ENCODE results near the gene TRIP13.

Gene TRIP13

DNA sequence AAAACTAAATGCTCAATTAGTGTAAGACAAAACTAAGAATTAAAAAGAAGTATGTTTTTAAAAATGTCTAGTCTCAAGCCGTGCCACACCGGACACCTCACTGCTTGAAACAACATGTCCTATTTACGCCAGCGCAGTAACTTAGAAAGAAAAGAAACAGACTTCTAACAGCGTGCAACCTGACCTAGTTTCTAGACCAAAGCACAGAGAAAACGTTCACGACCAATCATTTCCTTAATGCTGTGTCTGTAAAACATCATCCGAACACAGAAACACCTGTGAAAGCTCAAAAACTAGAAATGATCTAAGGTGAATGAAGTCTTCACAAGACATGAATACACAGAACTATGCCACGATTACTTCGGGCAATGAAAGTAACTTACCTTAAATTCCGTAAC is 4.0 kb upstream of the TRIP13 start:
- H3K4me2 ChIP-seq (ENCODE audit: low read length), result no peak overlapping the region
- no peaks in the 10 kb centered on the region for H3K27me3 ChIP-seq (ENCODE audit: control insufficient read depth, insufficient read depth, low read length)
- H3K9me3 ChIP-seq (replicated peaks; ENCODE audit: low read length), result no peaks in the 10 kb centered on the region
- no peak overlapping the region for H3K4me3 ChIP-seq (ENCODE audit: low read length)
- H3K36me3 ChIP-seq (ENCODE audit: insufficient read depth, low read length), result peaks cover 73% of the 10 kb centered on the region
- peaks cover 14% of the 10 kb centered on the region for H3K4me1 ChIP-seq (ENCODE audit: control insufficient read depth, insufficient read depth, low read length)
- H3K9ac ChIP-seq (ENCODE audit: low read depth, low read length), result no peak overlapping the region

DNA sequence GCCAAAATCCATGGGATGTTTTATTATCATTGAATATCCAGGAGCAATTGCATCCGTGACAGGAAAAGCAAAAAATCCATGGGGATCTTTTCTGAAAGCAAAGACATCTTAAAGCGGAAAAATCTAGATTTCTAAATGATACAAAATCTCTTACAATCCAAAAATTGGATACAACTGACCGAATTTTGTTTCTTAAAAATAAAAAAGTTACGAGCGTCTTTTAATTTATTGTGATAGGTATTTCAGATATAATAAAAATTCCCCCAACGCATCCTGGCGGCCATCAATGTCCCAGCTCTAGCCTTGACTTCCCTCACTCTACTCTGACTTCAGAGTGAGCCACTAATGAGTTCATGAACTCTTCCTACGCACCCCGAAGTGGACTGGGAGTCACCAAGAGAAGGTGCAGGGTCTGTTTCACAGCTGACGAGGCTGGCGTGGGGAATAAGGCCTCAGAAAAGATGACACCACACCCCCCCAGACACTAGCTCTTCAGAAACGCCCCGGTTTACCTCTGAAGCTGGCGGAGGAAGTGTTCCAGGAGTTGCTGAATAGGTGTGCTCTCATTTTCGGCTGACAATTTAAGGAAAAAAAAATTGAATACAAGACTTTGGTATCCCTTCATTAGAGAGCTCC is 3.5 kb upstream of the TRIP13 start:
- Histone ChIP-seq H3K4me3 (ENCODE audit: low read length) (no peak overlapping the region), H3K27me3 (ENCODE audit: control insufficient read depth, insufficient read depth, low read length) (no peaks in the 10 kb centered on the region), H3K4me2 (ENCODE audit: low read length) (no peak overlapping the region), H3K9ac (ENCODE audit: low read depth, low read length) (no peak overlapping the region), H3K9me3 (replicated peaks; ENCODE audit: low read length) (no peaks in the 10 kb centered on the region), H3K36me3 (ENCODE audit: insufficient read depth, low read length) (peaks cover 67% of the 10 kb centered on the region), H3K4me1 (ENCODE audit: control insufficient read depth, insufficient read depth, low read length) (peaks cover 14% of the 10 kb centered on the region)

DNA sequence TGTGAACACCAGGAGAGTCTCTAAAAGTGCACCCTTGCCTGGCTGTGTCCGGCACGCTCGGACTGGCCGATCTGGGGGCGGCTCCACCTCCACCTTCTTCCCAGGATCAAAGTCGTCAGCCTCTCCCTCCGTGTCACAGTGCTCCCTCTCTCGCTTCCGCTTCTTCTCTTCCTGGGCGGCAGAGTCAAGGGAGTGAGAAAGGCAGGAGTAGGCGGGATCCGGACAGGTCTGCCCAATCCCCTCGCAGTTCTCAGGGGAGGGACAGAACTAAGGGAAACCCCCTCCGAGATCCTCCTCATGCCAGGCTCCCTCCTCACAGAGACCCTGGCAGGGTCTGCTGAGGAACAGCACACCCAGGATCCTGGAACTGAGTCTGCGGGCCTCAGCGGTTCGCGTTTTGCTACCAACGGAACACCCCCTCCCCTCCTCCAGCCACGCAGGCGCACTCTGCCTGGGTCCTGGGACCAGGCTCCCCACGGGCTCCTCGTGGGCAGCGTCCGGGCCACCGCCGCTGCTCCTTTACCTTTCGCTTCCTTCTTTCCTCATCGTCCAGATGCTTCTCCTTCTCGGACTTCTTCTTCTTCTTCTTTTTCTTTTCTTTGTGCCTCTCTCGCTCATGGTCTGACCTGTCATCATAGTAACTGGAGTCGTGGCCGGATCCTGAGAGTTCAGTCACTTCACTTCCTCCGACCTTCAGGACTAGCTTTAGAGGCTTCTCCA is 1.4 kb upstream of the TRIP13 start:
- H3K4me2 ChIP-seq (ENCODE audit: low read length), result peak overlapping the region; percentile 100
- peak overlapping the region; percentile 99 for H3K9ac ChIP-seq (ENCODE audit: low read depth, low read length)
- H3K36me3 ChIP-seq (ENCODE audit: insufficient read depth, low read length), result peaks cover 52% of the 10 kb centered on the region
- H3K9me3 ChIP-seq (replicated peaks; ENCODE audit: low read length), result no peaks in the 10 kb centered on the region
- H3K4me3 ChIP-seq (ENCODE audit: low read length), result peak overlapping the region; percentile 92
- H3K4me1 ChIP-seq (ENCODE audit: control insufficient read depth, insufficient read depth, low read length), result peaks cover 14% of the 10 kb centered on the region
- H3K27me3 ChIP-seq (ENCODE audit: control insufficient read depth, insufficient read depth, low read length), result no peaks in the 10 kb centered on the region

DNA sequence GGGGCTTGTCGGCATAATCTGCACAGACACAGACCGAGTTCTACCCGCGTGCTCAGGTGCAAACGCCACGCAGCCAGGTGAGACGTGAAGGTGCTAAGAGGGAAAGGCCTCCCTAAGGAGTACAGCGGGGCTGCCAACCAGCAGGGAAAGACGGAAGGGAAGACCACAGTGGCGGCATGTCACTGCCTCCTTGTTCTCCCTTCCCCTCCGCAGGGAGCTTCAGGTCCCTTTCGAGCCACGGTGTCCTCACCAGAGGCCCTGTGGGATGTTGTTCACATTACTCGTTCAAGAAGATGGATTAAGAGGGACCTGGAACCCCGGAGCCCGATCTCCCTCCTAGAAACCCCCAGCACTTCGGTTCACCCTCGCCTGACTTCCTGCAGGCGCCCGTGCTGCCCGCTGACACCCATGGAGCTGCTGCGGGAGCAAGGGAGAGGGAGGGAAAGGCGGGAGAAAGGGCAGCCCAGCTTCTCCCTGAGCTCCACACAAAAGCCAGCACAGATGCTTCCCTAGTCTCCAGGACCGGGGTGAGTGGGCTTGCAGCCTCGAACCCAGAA is 769 bp upstream of the TRIP13 start:
- H3K4me2 ChIP-seq (ENCODE audit: low read length), result peak overlapping the region; percentile 100
- H3K9ac ChIP-seq (ENCODE audit: low read depth, low read length), result peak overlapping the region; percentile 99
- peaks cover 51% of the 10 kb centered on the region for H3K36me3 ChIP-seq (ENCODE audit: insufficient read depth, low read length)
- peaks cover 14% of the 10 kb centered on the region for H3K4me1 ChIP-seq (ENCODE audit: control insufficient read depth, insufficient read depth, low read length)
- no peaks in the 10 kb centered on the region for H3K27me3 ChIP-seq (ENCODE audit: control insufficient read depth, insufficient read depth, low read length)
- peak overlapping the region; percentile 92 for H3K4me3 ChIP-seq (ENCODE audit: low read length)
- no peaks in the 10 kb centered on the region for H3K9me3 ChIP-seq (replicated peaks; ENCODE audit: low read length)

DNA sequence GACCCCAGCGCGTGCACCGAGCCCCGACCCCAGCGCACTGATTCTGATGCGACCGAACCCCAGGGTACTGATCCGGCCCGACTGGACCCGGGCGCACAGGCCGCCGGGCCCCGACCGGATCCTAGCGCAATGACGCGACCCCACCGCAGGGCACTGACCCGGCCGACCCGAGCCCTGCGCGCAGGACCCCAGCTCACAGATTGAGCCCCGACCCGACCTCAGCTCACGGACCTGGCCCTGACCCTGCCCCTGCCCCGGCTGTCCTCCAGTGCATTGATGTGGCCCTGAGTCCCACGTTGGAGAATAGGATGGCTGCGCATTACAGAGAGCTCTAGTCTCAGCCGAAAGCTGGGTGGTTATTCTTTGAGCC is 438 bp downstream of the TRIP13 start:
- peaks cover 41% of the 10 kb centered on the region for H3K36me3 ChIP-seq (ENCODE audit: insufficient read depth, low read length)
- no peaks in the 10 kb centered on the region for H3K9me3 ChIP-seq (replicated peaks; ENCODE audit: low read length)
- H3K4me3 ChIP-seq (ENCODE audit: low read length), result peak overlapping the region; percentile 92
- no peaks in the 10 kb centered on the region for H3K27me3 ChIP-seq (ENCODE audit: control insufficient read depth, insufficient read depth, low read length)
- peak overlapping the region; percentile 100 for H3K4me2 ChIP-seq (ENCODE audit: low read length)
- H3K9ac ChIP-seq (ENCODE audit: low read depth, low read length), result peak overlapping the region; percentile 99
- H3K4me1 ChIP-seq (ENCODE audit: control insufficient read depth, insufficient read depth, low read length), result peaks cover 14% of the 10 kb centered on the region

DNA sequence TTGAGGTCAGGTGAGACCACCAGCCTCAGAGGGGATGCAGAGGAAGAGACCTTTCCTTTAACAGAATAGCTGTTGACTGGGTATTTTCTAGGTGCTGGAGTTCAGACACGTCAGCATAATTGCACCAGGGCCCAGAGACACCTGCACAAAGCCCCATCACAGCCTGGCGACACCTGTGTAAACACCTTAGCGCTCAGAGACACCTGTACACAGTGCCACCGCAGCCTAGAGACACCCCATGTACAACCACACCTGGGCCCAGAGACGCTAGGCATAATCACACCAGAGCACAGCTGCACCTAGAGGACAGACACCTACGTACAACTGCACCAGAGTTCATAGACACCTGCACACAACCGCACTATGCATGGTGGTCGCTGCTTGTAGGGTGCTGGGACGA is 1.0 kb downstream of the TRIP13 start:
- H3K9me3 ChIP-seq (replicated peaks; ENCODE audit: low read length), result no peaks in the 10 kb centered on the region
- H3K4me2 ChIP-seq (ENCODE audit: low read length), result peak overlapping the region; percentile 100
- H3K4me1 ChIP-seq (ENCODE audit: control insufficient read depth, insufficient read depth, low read length), result peaks cover 14% of the 10 kb centered on the region
- H3K4me3 ChIP-seq (ENCODE audit: low read length), result peak overlapping the region; percentile 92
- peaks cover 35% of the 10 kb centered on the region for H3K36me3 ChIP-seq (ENCODE audit: insufficient read depth, low read length)
- no peaks in the 10 kb centered on the region for H3K27me3 ChIP-seq (ENCODE audit: control insufficient read depth, insufficient read depth, low read length)
- H3K9ac ChIP-seq (ENCODE audit: low read depth, low read length), result peak overlapping the region; percentile 99

DNA sequence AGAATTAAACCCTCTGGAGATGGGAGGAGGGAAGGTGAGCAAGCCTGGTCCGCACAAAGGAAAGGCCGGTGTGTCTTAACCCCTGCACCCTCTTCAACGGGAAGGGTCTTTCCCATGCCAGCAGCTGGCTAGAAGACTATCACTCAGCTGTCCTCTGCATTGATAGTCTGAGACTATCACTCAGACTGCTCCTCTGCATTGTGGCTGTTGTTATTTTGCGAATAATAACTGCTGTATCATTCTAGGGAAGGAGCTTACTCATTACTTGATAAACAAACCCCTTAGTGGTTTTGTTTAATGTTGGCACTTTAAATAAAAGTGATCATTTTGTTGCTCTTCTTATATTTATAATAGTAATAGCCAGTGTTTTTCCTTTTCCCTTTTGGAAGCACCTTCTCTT is 8.1 kb downstream of the TRIP13 start:
- peaks cover 10% of the 10 kb centered on the region for H3K36me3 ChIP-seq (ENCODE audit: insufficient read depth, low read length)
- no peak overlapping the region for H3K9ac ChIP-seq (ENCODE audit: low read depth, low read length)
- H3K4me2 ChIP-seq (ENCODE audit: low read length), result no peak overlapping the region

DNA sequence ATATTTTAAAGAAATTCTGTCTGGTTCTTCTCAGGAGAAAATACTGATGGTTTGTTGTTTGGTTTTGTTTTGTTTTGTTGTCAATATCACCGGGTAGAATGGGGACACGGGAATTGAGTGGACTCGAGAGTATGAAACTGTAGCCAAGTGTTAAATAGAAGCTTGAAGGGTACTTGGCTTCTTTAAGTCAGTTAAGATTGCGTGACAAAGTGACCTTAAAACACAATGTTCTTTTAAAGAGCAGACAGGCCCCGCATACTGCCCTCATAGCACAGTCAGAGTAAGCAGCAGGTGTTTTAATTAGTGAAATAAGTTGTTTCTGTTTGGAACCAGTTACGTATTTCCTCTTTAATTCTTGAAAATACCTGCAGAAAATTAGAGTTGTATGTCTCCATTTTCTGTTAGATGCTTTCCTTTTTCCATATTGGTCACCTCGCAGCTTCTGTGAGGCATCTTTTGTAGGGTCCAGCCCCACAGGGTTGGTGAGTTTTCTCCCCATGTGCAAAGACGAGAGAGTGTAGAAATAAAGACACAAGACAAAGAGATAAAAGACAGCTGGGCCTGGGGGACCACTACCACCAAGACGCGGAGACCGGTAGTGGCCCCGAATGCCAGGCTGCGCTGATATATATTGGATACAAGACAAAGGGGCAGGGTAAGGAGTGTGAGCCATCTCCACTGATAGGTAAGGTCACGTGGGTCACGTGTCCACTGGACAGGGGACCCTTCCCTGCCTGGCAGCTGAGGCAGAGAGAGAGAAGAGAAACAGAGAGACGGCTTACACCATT is 9.6 kb downstream of the TRIP13 start:
- Histone ChIP-seq H3K9me3 (replicated peaks; ENCODE audit: low read length) (no peaks in the 10 kb centered on the region), H3K9ac (ENCODE audit: low read depth, low read length) (no peak overlapping the region), H3K4me1 (ENCODE audit: control insufficient read depth, insufficient read depth, low read length) (no peaks in the 10 kb centered on the region), H3K27me3 (ENCODE audit: control insufficient read depth, insufficient read depth, low read length) (no peaks in the 10 kb centered on the region), H3K36me3 (ENCODE audit: insufficient read depth, low read length) (peaks cover 4% of the 10 kb centered on the region), H3K4me2 (ENCODE audit: low read length) (no peak overlapping the region), H3K4me3 (ENCODE audit: low read length) (no peak overlapping the region)

More for the DNA sequence above, 8.1 kb downstream of the TRIP13 start:
- H3K4me1 ChIP-seq (ENCODE audit: control insufficient read depth, insufficient read depth, low read length), result no peaks in the 10 kb centered on the region
- H3K27me3 ChIP-seq (ENCODE audit: control insufficient read depth, insufficient read depth, low read length), result no peaks in the 10 kb centered on the region
- no peaks in the 10 kb centered on the region for H3K9me3 ChIP-seq (replicated peaks; ENCODE audit: low read length)
- no peak overlapping the region for H3K4me3 ChIP-seq (ENCODE audit: low read length)

DNA sequence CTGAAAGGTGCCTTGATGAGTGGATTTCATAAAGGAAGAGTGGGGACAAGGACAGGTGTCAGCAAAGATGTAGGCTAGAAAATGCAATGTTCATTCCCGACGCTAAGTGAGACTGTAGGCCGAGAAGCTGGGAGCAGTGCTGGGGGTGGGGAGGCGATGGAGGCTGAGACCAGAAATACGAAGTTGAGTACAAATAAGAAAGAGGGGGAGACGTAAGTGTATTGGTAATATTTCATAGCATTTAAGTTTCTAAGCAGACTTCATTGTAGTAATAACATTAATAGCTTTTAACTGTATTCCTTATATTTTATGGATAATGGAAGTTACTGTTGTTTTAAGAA is 11.0 kb downstream of the TRIP13 start:
- Histone ChIP-seq H3K9ac (ENCODE audit: low read depth, low read length) (no peak overlapping the region), H3K9me3 (replicated peaks; ENCODE audit: low read length) (no peaks in the 10 kb centered on the region), H3K36me3 (ENCODE audit: insufficient read depth, low read length) (peaks cover 15% of the 10 kb centered on the region), H3K4me1 (ENCODE audit: control insufficient read depth, insufficient read depth, low read length) (no peaks in the 10 kb centered on the region), H3K4me3 (ENCODE audit: low read length) (no peak overlapping the region), H3K4me2 (ENCODE audit: low read length) (no peak overlapping the region), H3K27me3 (ENCODE audit: control insufficient read depth, insufficient read depth, low read length) (no peaks in the 10 kb centered on the region)

DNA sequence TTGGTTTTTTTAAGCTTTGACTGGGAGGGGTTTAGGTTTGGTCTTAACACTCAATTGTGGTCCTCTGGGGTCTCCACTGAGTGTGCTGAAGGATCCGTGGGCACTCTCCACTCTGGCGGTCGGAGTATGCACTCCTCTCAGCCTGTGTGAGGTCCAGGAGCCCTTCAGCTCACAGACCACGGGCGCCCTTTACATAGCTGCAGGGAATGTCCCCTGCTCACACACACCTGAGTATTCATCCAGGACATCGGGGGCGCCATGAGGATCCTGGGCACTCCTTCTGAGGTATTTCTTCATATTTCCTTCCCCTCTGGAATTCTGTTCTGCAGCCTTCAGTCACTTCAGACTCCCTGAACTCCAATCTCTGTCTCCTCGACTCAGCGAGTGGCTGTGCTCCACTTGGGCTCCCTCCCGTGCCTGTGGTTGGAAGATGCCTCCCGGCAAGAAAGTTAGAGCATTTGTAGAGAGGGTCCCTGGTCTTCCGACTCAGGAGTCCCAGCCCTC is 12.5 kb downstream of the TRIP13 start:
- H3K4me3 ChIP-seq (ENCODE audit: low read length), result no peak overlapping the region
- no peak overlapping the region for H3K4me2 ChIP-seq (ENCODE audit: low read length)
- H3K36me3 ChIP-seq (ENCODE audit: insufficient read depth, low read length), result peaks cover 16% of the 10 kb centered on the region
- no peaks in the 10 kb centered on the region for H3K9me3 ChIP-seq (replicated peaks; ENCODE audit: low read length)
- H3K9ac ChIP-seq (ENCODE audit: low read depth, low read length), result no peak overlapping the region
- no peaks in the 10 kb centered on the region for H3K27me3 ChIP-seq (ENCODE audit: control insufficient read depth, insufficient read depth, low read length)
- H3K4me1 ChIP-seq (ENCODE audit: control insufficient read depth, insufficient read depth, low read length), result no peaks in the 10 kb centered on the region

DNA sequence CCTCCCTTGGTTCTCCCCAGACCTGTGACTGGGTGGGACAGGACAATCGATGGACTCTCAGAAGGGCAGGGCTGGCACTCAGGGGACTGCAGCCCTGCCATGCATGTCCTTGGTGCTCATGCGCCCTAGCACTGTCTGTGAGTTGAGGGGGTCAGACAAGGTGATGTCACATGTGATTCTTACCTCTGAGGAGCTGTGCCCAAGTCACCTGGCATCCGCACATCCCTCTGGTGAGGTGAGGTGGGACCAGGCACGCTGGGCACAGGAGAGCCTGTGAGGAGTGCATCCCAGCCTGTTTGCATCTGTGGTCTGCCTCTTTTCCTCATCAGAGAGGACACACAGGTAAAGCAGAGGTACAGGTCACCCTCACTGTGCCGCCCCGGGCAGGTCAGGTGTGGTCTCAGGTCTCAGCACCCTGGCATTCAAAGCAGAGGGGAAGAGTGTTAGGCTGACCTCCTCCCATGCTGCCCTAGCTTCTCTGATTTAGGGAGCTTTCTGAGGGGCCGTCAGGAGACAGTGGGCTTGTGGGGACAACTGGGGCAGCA is 14.8 kb downstream of the TRIP13 start:
- Histone ChIP-seq H3K9me3 (replicated peaks; ENCODE audit: low read length) (no peaks in the 10 kb centered on the region), H3K27me3 (ENCODE audit: control insufficient read depth, insufficient read depth, low read length) (no peaks in the 10 kb centered on the region), H3K9ac (ENCODE audit: low read depth, low read length) (no peak overlapping the region), H3K4me1 (ENCODE audit: control insufficient read depth, insufficient read depth, low read length) (no peaks in the 10 kb centered on the region), H3K36me3 (ENCODE audit: insufficient read depth, low read length) (peaks cover 28% of the 10 kb centered on the region), H3K4me2 (ENCODE audit: low read length) (no peak overlapping the region), H3K4me3 (ENCODE audit: low read length) (no peak overlapping the region)

All from skeletal muscle satellite cell (primary cell).